ENCODE data around the gene ZHX3. TPM values are rescaled to one million over a fixed set of nuclear protein-coding genes. Genes with fewer than 3 reads are reported as not detected.

Gene ZHX3
- total RNA-seq, 5 donors from 2014 or later (not counting 1 experiment from before 2014, with no cell fraction given) = 7.0 to 11.1 (median 10.5) TPM

GRCh38 chr20:41145821-41146620 lies 171.5 kb downstream of the ZHX3 start:
- Mint-ChIP-seq H3K9me3 (no peaks in the 10 kb centered on the region), H3K27ac (peak overlapping the region; percentile 95 to 97), H3K4me1 (peaks cover 98 to 100% (median 99%) of the 10 kb centered on the region in 3 donors), H3K27me3 (no peaks in the 10 kb centered on the region), H3K36me3 (peaks cover 4% of the 10 kb centered on the region), H3K4me3 (peak overlapping the region; percentile 4 to 89 (median 61))
- Histone ChIP-seq H3K36me3 (ENCODE audit: control insufficient read depth in 2 of 2, extremely low read depth in 1 of 2, insufficient read depth in 1 of 2, low read length in 1 of 2) (peaks cover 2 to 19% of the 10 kb centered on the region in 2 donors), H3K9me3 (no peaks in the 10 kb centered on the region), H3K4me1 (ENCODE audit: control insufficient read depth in 1 of 2, extremely low read depth in 1 of 2, insufficient read depth in 2 of 2, low read length in 2 of 2) (peaks cover 94 to 100% of the 10 kb centered on the region in 2 experiments), H3K4me3 (ENCODE audit: control insufficient read depth in 1 of 2, extremely low read depth in 1 of 2, low read length in 1 of 2) (peak overlapping the region in 1 of 2 donors; percentile 25), H3K27ac (ENCODE audit: low read length) (peak overlapping the region; percentile 76), H3K27me3 (replicated peaks in 1 of 2; ENCODE audit: control insufficient read depth in 2 of 2, extremely low read depth in 1 of 2, insufficient read depth in 2 of 2, low read length in 1 of 2) (no peaks in the 10 kb centered on the region)
- no peak for ATAC-seq (replicated peaks in 1 of 4)
- no peak for DNase-seq
- ChIA-PET CTCF (interaction anchor here (0.9 to 3.9 kb wide), 3 partner anchors 10 to 87 kb away, joined by 3 to 17 read pairs (median 3); no protein-coding TSS in a partner anchor), POLR2A (interaction anchor here in 1 of 2 donors (1.3 kb wide), 1 partner anchor 13 kb away, joined by 4 read pairs; no protein-coding TSS in a partner anchor)
- 73% methylated on average over 9 of the region's 12 CpGs for WGBS (ENCODE audit: insufficient coverage)

GRCh38 chr20:41145317-41145716 lies 172.2 kb downstream of the ZHX3 start:
- H3K36me3 ChIP-seq (ENCODE audit: control insufficient read depth in 2 of 2, extremely low read depth in 1 of 2, insufficient read depth in 1 of 2, low read length in 1 of 2) = peaks cover 2 to 19% of the 10 kb centered on the region in 2 donors
- ChIA-PET POLR2A (interaction anchor here in 1 of 2 donors (1.3 kb wide), 1 partner anchor 14 kb away, joined by 4 read pairs; no protein-coding TSS in a partner anchor), CTCF (interaction anchor here in 1 of 2 donors (1.4 to 3.9 kb wide), 2 partner anchors 10 to 88 kb away, joined by 3 to 17 read pairs; no protein-coding TSS in a partner anchor)
- no peak for ATAC-seq (replicated peaks in 1 of 4)
- DNase-seq = no peak
- Mint-ChIP-seq H3K27ac (peak overlapping the region; percentile 95 to 97), H3K4me3 (peak overlapping the region; percentile 3 to 89 (median 37)), H3K27me3 (no peaks in the 10 kb centered on the region), H3K36me3 (peaks cover 4% of the 10 kb centered on the region), H3K9me3 (no peaks in the 10 kb centered on the region), H3K4me1 (peaks cover 98 to 100% (median 99%) of the 10 kb centered on the region in 3 donors)
- H3K27ac ChIP-seq (ENCODE audit: low read length) = peak overlapping the region; percentile 76
- no peaks in the 10 kb centered on the region for H3K27me3 ChIP-seq (replicated peaks in 1 of 2; ENCODE audit: control insufficient read depth in 2 of 2, extremely low read depth in 1 of 2, insufficient read depth in 2 of 2, low read length in 1 of 2)
- WGBS (ENCODE audit: insufficient coverage) = no CpG with 5 or more reads among the region's 2 CpGs
- H3K9me3 ChIP-seq = no peaks in the 10 kb centered on the region
- peaks cover 95 to 100% of the 10 kb centered on the region in 2 experiments for H3K4me1 ChIP-seq (ENCODE audit: control insufficient read depth in 1 of 2, extremely low read depth in 1 of 2, insufficient read depth in 2 of 2, low read length in 2 of 2)
- peak overlapping the region in 1 of 2 donors; percentile 25 for H3K4me3 ChIP-seq (ENCODE audit: control insufficient read depth in 1 of 2, extremely low read depth in 1 of 2, low read length in 1 of 2)

- ATAC-seq (replicated peaks in 1 of 4) (no peak), DNase-seq (no peak)
- H3K27me3 Mint-ChIP-seq = no peaks in the 10 kb centered on the region
- peaks cover 4% of the 10 kb centered on the region for H3K36me3 Mint-ChIP-seq
- Histone ChIP-seq H3K36me3 (ENCODE audit: control insufficient read depth in 2 of 2, extremely low read depth in 1 of 2, insufficient read depth in 1 of 2, low read length in 1 of 2) (peaks cover 2 to 10% of the 10 kb centered on the region in 2 donors), H3K9me3 (no peaks in the 10 kb centered on the region), H3K27ac (ENCODE audit: low read length) (peak overlapping the region; percentile 76), H3K4me3 (ENCODE audit: control insufficient read depth in 1 of 2, extremely low read depth in 1 of 2, low read length in 1 of 2) (peak overlapping the region; percentile 26 to 76), H3K27me3 (replicated peaks in 1 of 2; ENCODE audit: control insufficient read depth in 2 of 2, extremely low read depth in 1 of 2, insufficient read depth in 2 of 2, low read length in 1 of 2) (no peaks in the 10 kb centered on the region), H3K4me1 (ENCODE audit: control insufficient read depth in 1 of 2, extremely low read depth in 1 of 2, insufficient read depth in 2 of 2, low read length in 2 of 2) (peaks cover 84 to 95% of the 10 kb centered on the region in 2 experiments)
- ChIA-PET CTCF (interaction anchor here in 1 of 2 donors (1.8 to 3.9 kb wide), 2 partner anchors 8 to 14 kb away, joined by 7 to 17 read pairs; no protein-coding TSS in a partner anchor), POLR2A (interaction anchor here (0.5 kb wide), 2 partner anchors 14 to 36 kb away, joined by 3 to 4 read pairs; no protein-coding TSS in a partner anchor)
- H3K4me3 Mint-ChIP-seq = peak overlapping the region; percentile 86 to 90 (median 89)
- peak overlapping the region; percentile 95 to 97 for H3K27ac Mint-ChIP-seq
- WGBS (ENCODE audit: insufficient coverage) = 38% methylated on average over 1 of the region's 2 CpGs
- H3K4me1 Mint-ChIP-seq = peaks cover 96 to 99% (median 97%) of the 10 kb centered on the region in 3 donors
- no peaks in the 10 kb centered on the region for H3K9me3 Mint-ChIP-seq
These were observed 174.2 kb downstream of the ZHX3 start for GRCh38 chr20:41143354-41143753.

- peak; percentile 50 to 66 (median 62) for ATAC-seq (replicated peaks in 1 of 4)
- DNase-seq = peak in 25 of 35 experiments; percentile 33 to 68 (median 42)
- Mint-ChIP-seq H3K27ac (peak overlapping the region; percentile 95 to 97), H3K27me3 (no peaks in the 10 kb centered on the region), H3K4me1 (peaks cover 92 to 95% (median 93%) of the 10 kb centered on the region in 3 donors), H3K36me3 (peaks cover 4% of the 10 kb centered on the region), H3K4me3 (peak overlapping the region; percentile 86 to 90 (median 89)), H3K9me3 (no peaks in the 10 kb centered on the region)
- H3K27me3 ChIP-seq (replicated peaks in 1 of 2; ENCODE audit: control insufficient read depth in 2 of 2, extremely low read depth in 1 of 2, insufficient read depth in 2 of 2, low read length in 1 of 2) = no peaks in the 10 kb centered on the region
- ChIA-PET CTCF (interaction anchor here in 1 of 2 donors (1.6 to 3.9 kb wide), 2 partner anchors 7 to 10 kb away, joined by 6 to 17 read pairs; no protein-coding TSS in a partner anchor), POLR2A (interaction anchor here (1.5 to 3.0 kb wide), 2 partner anchors 13 to 15 kb away, joined by 4 to 16 read pairs; no protein-coding TSS in a partner anchor)
- H3K27ac ChIP-seq (ENCODE audit: low read length) = peak overlapping the region; percentile 76
- H3K4me1 ChIP-seq (ENCODE audit: control insufficient read depth in 1 of 2, extremely low read depth in 1 of 2, insufficient read depth in 2 of 2, low read length in 2 of 2) = peaks cover 80 to 91% of the 10 kb centered on the region in 2 experiments
- peak overlapping the region; percentile 35 to 76 for H3K4me3 ChIP-seq (ENCODE audit: control insufficient read depth in 1 of 2, extremely low read depth in 1 of 2, low read length in 1 of 2)
- WGBS (ENCODE audit: insufficient coverage) = 0% methylated on average over 2 of the region's 5 CpGs
- peaks cover 2 to 10% of the 10 kb centered on the region in 2 donors for H3K36me3 ChIP-seq (ENCODE audit: control insufficient read depth in 2 of 2, extremely low read depth in 1 of 2, insufficient read depth in 1 of 2, low read length in 1 of 2)
- no peaks in the 10 kb centered on the region for H3K9me3 ChIP-seq
These were observed 174.6 kb downstream of the ZHX3 start for GRCh38 chr20:41142919-41143318.

- POLR2A ChIA-PET = interaction anchor here (0.6 to 3.0 kb wide), 3 partner anchors 13 to 51 kb away, joined by 4 to 16 read pairs (median 4); no protein-coding TSS in a partner anchor
- 15% methylated on average over 4 of the region's 4 CpGs for WGBS (ENCODE audit: insufficient coverage)
- Histone ChIP-seq H3K27ac (ENCODE audit: low read length) (peak overlapping the region; percentile 76), H3K4me3 (ENCODE audit: control insufficient read depth in 1 of 2, extremely low read depth in 1 of 2, low read length in 1 of 2) (peak overlapping the region; percentile 76 to 97), H3K4me1 (ENCODE audit: control insufficient read depth in 1 of 2, extremely low read depth in 1 of 2, insufficient read depth in 2 of 2, low read length in 2 of 2) (peaks cover 76 to 84% of the 10 kb centered on the region in 2 experiments), H3K36me3 (ENCODE audit: control insufficient read depth in 2 of 2, extremely low read depth in 1 of 2, insufficient read depth in 1 of 2, low read length in 1 of 2) (peaks cover 2 to 10% of the 10 kb centered on the region in 2 donors), H3K9me3 (no peaks in the 10 kb centered on the region), H3K27me3 (replicated peaks in 1 of 2; ENCODE audit: control insufficient read depth in 2 of 2, extremely low read depth in 1 of 2, insufficient read depth in 2 of 2, low read length in 1 of 2) (no peaks in the 10 kb centered on the region)
- Mint-ChIP-seq H3K27ac (peak overlapping the region; percentile 95 to 97), H3K4me1 (peaks cover 86 to 88% (median 87%) of the 10 kb centered on the region in 3 donors), H3K9me3 (no peaks in the 10 kb centered on the region), H3K27me3 (no peaks in the 10 kb centered on the region), H3K36me3 (peaks cover 4% of the 10 kb centered on the region), H3K4me3 (peak overlapping the region; percentile 86 to 90 (median 89))
- CTCF ChIA-PET = interaction anchor here in 1 of 2 donors (0.9 to 1.6 kb wide), 3 partner anchors 11 to 48 kb away, joined by 3 to 6 read pairs (median 4); no protein-coding TSS in a partner anchor
- DNase-seq (peak in 1 of 35 experiments; percentile 17), ATAC-seq (replicated peaks in 1 of 4) (no peak)
These were observed 175.3 kb downstream of the ZHX3 start for GRCh38 chr20:41142245-41142644.
